Right hindlimb (tissue), 1 donor: ENCODE data around the gene TNFRSF9.
"Not testable (repeated sequence)": the region's sequence is repeated elsewhere in the genome, so short reads cannot be mapped to it uniquely, and the experiment has no call there.

Experiments used
- DNase-seq: peaks from one replicate; pipeline ENCODE4 v3.0.0-alpha.2; 2018

The TNFRSF9 gene

GRCh38 chr1:7960867-7961215 lies 20.2 kb upstream of the TNFRSF9 start:
- DNase-seq: no peak

DNA sequence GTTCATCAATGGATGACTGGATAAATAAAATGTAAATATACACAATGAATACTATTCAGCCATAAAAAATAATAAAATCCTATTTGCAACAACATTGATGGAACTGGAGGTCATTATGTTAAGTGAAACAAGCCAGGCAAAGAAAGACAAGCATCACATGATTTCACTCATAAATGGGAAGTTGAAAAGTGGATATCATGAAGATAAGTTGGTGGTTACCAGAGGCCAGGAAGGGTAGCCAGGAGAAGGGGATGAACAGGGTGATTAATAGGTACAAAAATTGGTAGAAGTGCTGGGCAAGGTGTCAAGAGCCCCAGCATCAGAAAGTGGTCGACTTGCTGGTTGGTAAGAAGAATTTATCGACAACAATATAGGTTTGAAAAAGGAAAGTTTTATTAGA lies 19.5 kb upstream of the TNFRSF9 start:
- DNase-seq: no peak

- DNase-seq: no peak
These were observed 15.8 kb upstream of the TNFRSF9 start for GRCh38 chr1:7956218-7957032.

- DNase-seq: no peak
These were observed 14.0 kb upstream of the TNFRSF9 start for GRCh38 chr1:7954683-7955082.

DNA sequence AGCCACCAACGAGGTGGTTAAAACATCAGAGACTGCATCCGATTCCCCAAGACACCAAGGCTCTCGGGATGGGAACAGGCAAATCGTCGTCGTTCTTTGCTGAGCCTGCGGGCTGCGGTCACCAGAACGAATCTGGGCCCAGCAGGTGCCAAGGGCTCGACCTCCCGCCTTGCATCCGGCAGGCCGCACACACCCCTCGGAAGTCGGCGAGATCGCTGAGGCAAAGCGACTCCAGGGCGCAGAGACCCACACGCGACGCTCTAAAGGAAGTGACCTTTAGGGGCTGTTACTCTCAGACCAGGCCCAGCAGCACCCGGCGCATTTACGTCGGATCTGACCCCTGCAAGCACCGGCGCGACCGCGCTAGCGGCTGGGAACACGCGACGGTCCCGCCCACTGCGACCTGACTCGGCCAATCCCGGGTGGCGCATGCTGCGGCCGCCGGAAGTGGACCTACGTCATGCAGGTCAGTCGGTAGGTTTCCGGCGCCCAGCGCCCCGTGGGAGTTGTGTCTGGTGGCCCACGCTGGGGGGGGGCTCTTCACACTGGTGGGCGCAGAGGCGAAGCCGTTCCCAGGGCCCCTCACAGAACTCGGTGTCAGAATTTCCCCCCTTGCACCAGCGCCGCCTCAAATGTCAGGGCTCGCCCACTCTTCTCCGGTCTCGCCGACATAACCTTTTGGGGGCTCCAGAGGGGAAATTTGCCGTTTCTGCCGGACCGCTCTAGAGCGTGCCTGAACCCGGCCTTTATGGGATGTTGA lies 13.4 kb upstream of the TNFRSF9 start:
- DNase-seq: peak; percentile 95

DNA sequence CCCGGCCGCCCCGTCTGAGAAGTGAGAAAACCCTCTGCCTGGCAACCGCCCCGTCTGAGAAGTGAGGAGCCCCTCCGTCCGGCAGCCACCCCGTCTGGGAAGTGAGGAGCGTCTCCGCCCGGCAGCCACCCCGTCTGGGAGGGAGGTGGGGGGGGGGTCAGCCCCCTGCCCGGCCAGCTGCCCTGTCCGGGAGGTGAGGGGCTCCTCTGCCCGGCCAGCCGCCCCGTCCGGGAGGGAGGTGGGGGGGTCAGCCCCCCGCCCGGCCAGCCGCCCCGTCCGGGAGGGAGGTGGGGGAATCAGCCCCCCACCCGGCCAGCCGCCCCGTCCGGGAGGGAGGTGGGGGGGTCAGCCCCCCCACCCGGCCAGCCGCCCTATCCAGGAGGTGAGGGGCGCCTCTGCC lies 12.2 kb upstream of the TNFRSF9 start:
- not testable (repeated sequence) for DNase-seq

DNA sequence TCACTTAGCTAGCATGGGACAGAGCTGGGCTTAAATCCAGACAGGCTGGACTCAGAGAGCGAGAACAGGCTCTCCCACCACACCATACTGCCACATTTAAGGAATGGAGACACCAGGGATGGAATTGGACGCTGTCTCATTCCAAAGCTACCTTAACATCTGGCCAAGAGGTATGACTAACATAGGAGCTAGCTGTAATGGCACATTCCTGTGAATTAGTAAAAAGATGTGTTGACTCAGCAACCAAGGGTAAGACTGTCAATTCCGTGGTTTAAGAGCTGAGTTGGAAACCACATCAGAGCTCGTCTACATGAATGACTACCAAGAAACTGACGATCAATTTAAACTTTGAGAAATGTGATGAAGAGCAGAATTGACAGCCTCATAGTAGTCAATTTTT lies 8.3 kb upstream of the TNFRSF9 start:
- DNase-seq: no peak

- DNase-seq: no peak
These were observed 2.6 kb upstream of the TNFRSF9 start for GRCh38 chr1:7943251-7943650.

DNA sequence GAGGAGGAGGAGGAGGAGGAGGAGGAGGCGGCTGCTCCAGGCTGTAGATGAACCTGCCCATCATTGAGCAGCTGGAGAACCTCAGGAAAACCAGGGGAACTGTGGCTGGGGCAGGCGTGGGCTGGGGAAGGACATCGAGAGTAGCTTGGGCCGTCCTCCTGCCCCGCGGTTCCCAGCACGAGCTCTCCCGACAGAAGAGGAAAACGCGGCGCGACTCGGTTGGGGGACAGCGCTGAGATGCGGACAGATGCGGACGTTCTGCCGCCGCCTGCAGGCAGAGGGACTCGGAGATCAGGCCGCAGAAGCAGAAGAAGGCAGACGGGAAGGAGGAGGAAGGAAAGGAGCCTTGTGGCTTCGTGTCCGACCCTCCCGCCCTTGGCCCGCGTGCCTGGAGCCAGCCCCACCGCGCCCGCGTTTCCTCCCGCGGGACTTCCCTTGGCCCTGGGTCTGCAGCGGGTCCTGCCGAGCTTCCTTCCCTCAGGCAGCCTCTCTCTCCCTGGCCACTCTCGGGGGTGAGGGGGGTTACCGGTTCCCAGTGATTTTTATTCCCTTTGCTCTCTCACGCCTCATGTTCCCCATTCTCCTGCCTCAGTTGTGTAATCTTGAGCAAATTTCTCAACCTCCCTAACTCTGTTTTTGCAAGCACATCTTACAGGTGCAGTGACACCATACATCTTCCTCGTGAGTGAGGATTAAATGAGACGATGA lies 1.7 kb upstream of the TNFRSF9 start:
- peak; percentile 82 for DNase-seq

DNA sequence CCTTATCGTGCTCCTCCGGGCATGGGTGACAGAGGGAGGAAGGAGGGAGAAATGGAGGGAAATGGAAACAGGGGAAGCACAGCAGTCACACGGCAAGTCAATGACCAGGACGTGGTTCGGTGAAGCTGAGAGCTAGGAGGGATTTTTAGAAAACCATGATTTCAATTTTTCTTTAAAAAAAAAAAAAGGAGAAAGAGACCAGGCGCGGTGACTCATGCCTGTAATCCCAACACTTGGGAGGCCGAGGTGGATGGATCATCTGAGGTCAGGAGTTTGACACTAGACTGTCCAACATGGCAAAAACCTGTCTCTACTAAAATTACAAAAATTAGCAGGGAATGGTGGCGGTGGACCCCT lies 776 bp upstream of the TNFRSF9 start:
- DNase-seq: no peak

GRCh38 chr1:7940034-7940433 lies 605 bp downstream of the TNFRSF9 start:
- DNase-seq: no peak

GRCh38 chr1:7938070-7938469 lies 2.6 kb downstream of the TNFRSF9 start:
- no peak for DNase-seq

GRCh38 chr1:7932524-7933138 lies 8.0 kb downstream of the TNFRSF9 start:
- DNase-seq: no peak

- no peak for DNase-seq
These were observed 9.2 kb downstream of the TNFRSF9 start for GRCh38 chr1:7931446-7931812.

DNA sequence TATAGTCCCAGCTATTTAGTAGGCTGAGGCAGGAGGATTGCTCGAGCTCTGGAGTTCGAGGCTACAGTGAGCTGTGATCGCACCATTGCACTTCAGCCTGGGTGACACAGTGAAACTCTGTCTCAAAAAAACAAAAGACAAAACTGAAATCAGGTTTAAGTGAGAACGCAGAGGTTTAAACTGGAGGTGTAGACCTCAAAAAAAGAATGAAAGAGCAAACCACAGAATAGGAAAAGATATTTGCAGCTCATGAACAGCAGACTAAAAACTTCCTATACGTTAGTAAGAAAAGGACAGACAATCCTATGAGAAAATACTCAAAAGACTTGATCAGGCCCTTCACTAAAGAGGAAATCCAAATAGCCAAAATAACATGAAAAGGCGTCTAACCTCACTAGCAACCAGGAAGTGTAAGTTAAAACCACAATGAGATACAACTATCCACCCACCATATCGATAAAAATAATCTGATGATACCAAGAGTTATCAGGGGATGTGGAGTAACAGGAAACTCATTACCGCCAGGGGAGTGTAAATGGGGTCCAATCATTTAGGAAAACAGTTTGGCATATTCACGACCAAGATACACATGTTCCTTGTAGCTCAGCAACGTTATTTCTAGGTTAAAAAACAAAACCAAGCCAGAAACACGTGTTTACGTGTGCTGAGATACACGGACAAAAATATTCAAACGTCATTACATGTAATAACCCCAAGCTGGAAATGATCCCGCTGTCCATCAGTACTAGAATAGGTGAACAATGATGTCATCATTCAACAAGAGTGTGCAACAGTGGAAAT lies 9.8 kb downstream of the TNFRSF9 start:
- DNase-seq: no peak

DNA sequence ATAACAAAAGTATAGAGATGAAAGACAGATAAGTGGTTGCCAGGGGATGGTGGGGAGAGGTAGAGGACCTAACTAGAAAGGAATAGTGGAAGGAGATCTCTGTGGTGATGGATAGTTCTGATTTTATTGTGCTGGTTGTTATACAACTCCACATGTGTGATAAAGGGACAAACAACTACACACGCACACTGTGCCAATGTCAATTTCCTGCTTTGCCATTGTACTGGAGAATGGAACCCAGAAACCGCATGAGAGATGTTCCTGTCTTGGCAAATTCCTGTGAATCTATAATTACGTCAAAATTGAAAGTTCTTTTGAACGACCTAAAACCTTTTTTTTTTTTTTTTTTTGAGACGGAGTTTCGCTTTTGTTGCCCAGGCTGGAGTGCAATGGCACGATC lies 11.0 kb downstream of the TNFRSF9 start:
- DNase-seq: no peak

- no peak for DNase-seq
These were observed 12.4 kb downstream of the TNFRSF9 start for GRCh38 chr1:7928247-7928646.

DNA sequence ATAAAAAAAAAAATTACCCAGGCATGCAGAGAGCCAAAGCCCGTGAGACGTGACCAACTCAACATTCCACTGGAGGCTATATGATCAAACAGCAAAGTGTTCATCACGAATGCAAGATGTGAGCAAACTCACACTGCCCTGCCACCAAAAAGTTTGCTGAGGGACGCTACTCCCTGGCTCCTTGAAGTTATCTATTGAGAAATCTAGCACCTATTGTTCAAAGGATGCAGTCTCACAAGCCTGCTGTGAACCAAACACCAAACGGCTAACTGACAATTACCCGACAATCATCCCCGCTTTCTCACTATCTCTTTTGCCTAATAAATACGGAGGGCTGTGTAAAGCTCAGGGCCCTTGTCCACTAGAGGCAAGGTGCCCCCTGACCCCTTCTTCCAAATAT lies 13.6 kb downstream of the TNFRSF9 start:
- not testable (repeated sequence) for DNase-seq

DNA sequence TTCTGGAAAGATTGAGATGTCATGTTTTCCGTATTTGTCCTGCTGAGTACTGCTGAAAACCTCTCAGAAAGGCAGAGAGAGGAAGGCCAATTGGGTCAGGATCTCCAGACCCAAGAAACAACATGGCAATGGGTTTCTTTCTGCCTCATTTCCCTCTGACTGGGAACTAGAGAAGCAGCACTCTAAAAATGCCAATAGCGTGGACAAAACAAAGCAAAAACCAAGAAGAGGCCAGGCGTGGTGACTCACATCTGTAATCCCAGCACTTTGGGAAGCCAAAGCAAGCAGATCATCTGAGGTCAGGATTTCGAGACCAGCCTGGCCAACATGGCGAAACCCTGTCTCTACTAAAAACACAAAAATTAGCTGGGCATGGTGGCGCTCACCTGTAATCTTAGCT lies 18.3 kb downstream of the TNFRSF9 start:
- DNase-seq: no peak

DNA sequence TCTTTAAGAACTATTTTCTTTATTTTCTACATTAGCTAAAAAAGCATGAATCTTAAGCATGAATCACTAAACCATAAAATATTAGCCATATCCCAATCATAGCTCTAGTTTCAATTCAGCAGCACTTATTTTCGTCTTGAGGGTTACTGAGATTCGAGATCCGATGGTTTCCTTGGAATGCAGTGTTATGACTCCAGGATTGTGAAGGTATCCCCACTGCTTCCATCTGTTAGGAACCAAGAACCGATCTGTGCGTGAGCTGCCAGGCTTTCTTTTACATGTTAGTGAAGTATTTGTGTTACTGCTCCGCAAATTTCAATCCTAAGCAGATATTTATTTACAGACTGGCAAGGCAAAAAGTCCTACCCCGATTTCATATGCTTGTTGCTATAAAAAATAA lies 18.8 kb downstream of the TNFRSF9 start:
- no peak for DNase-seq

- DNase-seq: no peak
These were observed 20.8 kb downstream of the TNFRSF9 start for GRCh38 chr1:7919880-7920279.

- DNase-seq: not testable (repeated sequence)
These were observed 22.7 kb downstream of the TNFRSF9 start for GRCh38 chr1:7917971-7918370.

DNA sequence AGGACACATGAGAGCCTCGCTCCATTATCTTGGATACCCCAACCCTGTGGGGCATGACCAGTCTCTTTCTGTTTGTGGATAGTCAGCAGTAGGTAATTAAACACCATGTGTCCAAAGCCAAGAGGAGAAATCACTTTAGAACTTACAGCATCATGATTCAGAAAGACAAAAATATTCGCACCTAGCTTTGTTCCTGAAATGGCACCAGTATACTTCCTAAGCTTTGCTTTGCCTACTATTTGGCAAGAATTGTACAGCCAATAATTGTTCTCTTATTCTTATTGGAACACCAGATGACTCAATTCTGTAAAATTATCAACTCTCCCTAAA lies 24.2 kb downstream of the TNFRSF9 start:
- no peak for DNase-seq
